ENCODE measurements around the gene UGT1A4.

- no peak for TF ChIP-seq CTCF (IDR thresholded peaks at IDR 0.05)
- no peak for TF ChIP-seq POLR2A (IDR thresholded peaks at IDR 0.05)
Measured at GRCh38 chr2:233754872-233755611, 36.5 kb downstream of the UGT1A4 start.
